ENCODE data around the gene CHCHD10. TPM values are rescaled to one million over a fixed set of nuclear protein-coding genes. Genes with fewer than 3 reads are reported as not detected.

CHCHD10 gene
- total RNA-seq, 1 experiment from 2014 or later, result 43.5 TPM

DNA sequence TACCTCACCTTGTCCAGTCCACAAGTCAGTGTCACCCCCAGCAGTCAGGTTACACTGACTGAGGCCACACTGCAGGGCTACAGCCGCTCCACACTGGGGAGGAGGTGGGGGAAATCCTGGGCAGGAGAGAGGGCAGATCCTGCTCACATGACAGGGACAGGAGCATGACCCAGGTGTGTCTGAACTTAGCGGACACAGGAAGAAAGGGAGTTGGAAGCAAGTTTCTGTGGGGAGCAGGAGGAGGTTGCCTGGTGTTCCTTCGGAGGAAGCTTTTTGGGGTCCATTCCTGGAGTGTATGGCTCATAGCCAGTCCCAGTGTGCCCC is 10.8 kb upstream of the CHCHD10 start:
- Histone ChIP-seq H3K9me3 (ENCODE audit: insufficient read depth, low read depth) (no peaks in the 10 kb centered on the region), H3F3A (ENCODE audit: insufficient read depth, low read depth) (peaks cover 12% of the 10 kb centered on the region; the same call in 1 of the 2 replicates), H3K4me3 (no peak overlapping the region), H3K4me2 (no peak overlapping the region), H2AFZ (no peak overlapping the region), H4K20me1 (ENCODE audit: insufficient read depth) (no peaks in the 10 kb centered on the region), H3K9me2 (ENCODE audit: insufficient read depth) (no peaks in the 10 kb centered on the region), H3K27ac (no peak overlapping the region), H3K79me2 (ENCODE audit: low read depth) (no peaks in the 10 kb centered on the region), H3K4me1 (replicated peaks; ENCODE audit: insufficient read depth) (peaks cover 16% of the 10 kb centered on the region), H3K27me3 (ENCODE audit: insufficient read depth, low read depth) (no peaks in the 10 kb centered on the region), H3K36me3 (ENCODE audit: low read depth) (no peaks in the 10 kb centered on the region)
- POLR2A ChIA-PET (ENCODE audit: unreplicated experiment), result no interaction called here
- no TSS peak for BruUV-seq (replicated peaks)
- intact Hi-C loops (cut with micrococcal nuclease; ENCODE audit: unreplicated experiment), result no loop called here
- no peak for DNase-seq
- CTCF ChIA-PET, result no interaction called here
- TF ChIP-seq, protein P1, sequence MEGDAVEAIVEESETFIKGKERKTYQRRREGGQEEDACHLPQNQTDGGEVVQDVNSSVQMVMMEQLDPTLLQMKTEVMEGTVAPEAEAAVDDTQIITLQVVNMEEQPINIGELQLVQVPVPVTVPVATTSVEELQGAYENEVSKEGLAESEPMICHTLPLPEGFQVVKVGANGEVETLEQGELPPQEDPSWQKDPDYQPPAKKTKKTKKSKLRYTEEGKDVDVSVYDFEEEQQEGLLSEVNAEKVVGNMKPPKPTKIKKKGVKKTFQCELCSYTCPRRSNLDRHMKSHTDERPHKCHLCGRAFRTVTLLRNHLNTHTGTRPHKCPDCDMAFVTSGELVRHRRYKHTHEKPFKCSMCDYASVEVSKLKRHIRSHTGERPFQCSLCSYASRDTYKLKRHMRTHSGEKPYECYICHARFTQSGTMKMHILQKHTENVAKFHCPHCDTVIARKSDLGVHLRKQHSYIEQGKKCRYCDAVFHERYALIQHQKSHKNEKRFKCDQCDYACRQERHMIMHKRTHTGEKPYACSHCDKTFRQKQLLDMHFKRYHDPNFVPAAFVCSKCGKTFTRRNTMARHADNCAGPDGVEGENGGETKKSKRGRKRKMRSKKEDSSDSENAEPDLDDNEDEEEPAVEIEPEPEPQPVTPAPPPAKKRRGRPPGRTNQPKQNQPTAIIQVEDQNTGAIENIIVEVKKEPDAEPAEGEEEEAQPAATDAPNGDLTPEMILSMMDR (conservative IDR thresholded peaks at IDR 0.05), result no peak
- TF ChIP-seq EZH2 (IDR thresholded peaks at IDR 0.05; ENCODE audit: low read depth), result no peak

- Histone ChIP-seq H3K4me2 (no peak overlapping the region), H3K36me3 (ENCODE audit: low read depth) (no peaks in the 10 kb centered on the region), H3K79me2 (ENCODE audit: low read depth) (no peaks in the 10 kb centered on the region), H3K27me3 (ENCODE audit: insufficient read depth, low read depth) (no peaks in the 10 kb centered on the region), H3K27ac (no peak overlapping the region), H4K20me1 (ENCODE audit: insufficient read depth) (no peaks in the 10 kb centered on the region), H2AFZ (no peak overlapping the region), H3K9me2 (ENCODE audit: insufficient read depth) (no peaks in the 10 kb centered on the region), H3K4me3 (no peak overlapping the region), H3K9me3 (ENCODE audit: insufficient read depth, low read depth) (no peaks in the 10 kb centered on the region), H3K4me1 (replicated peaks; ENCODE audit: insufficient read depth) (peaks cover 16% of the 10 kb centered on the region), H3F3A (ENCODE audit: insufficient read depth, low read depth) (peaks cover 17% of the 10 kb centered on the region; the same call in 1 of the 2 replicates)
- TF ChIP-seq, protein P1 (conservative IDR thresholded peaks at IDR 0.05), result no peak
- no peak for TF ChIP-seq EZH2 (IDR thresholded peaks at IDR 0.05; ENCODE audit: low read depth)
- BruUV-seq (replicated peaks), result no TSS peak
- CTCF ChIA-PET, result no interaction called here
- POLR2A ChIA-PET (ENCODE audit: unreplicated experiment), result interaction anchor here (0.6 kb wide), 1 partner anchor 1572 kb away, joined by 3 read pairs; no protein-coding TSS in a partner anchor
- DNase-seq, result no peak
- intact Hi-C loops (cut with micrococcal nuclease; ENCODE audit: unreplicated experiment), result no loop called here
These were observed 10.2 kb upstream of the CHCHD10 start for GRCh38 chr22:23777776-23778576.

GRCh38 chr22:23775779-23776375 is 8.1 kb upstream of the CHCHD10 start:
- H2AFZ ChIP-seq, result no peak overlapping the region
- H3K27ac ChIP-seq, result no peak overlapping the region
- H3F3A ChIP-seq (ENCODE audit: insufficient read depth, low read depth), result peaks cover 22% of the 10 kb centered on the region; the same call in 1 of the 2 replicates
- H3K9me3 ChIP-seq (ENCODE audit: insufficient read depth, low read depth), result no peaks in the 10 kb centered on the region
- intact Hi-C loops (cut with micrococcal nuclease; ENCODE audit: unreplicated experiment), result no loop called here
- H3K79me2 ChIP-seq (ENCODE audit: low read depth), result no peaks in the 10 kb centered on the region
- no peak overlapping the region for H3K4me2 ChIP-seq
- no peaks in the 10 kb centered on the region for H4K20me1 ChIP-seq (ENCODE audit: insufficient read depth)
- ChIA-PET CTCF (interaction anchor here (0.6 kb wide), 1 partner anchor 745 kb away, joined by 4 read pairs; no protein-coding TSS in a partner anchor), POLR2A (ENCODE audit: unreplicated experiment) (no interaction called here)
- no peak for TF ChIP-seq EZH2 (IDR thresholded peaks at IDR 0.05; ENCODE audit: low read depth)
- TF ChIP-seq, protein P1 (conservative IDR thresholded peaks at IDR 0.05), result no peak
- H3K4me1 ChIP-seq (replicated peaks; ENCODE audit: insufficient read depth), result peaks cover 3% of the 10 kb centered on the region; the same call in 1 of the 2 replicates
- no peak overlapping the region for H3K4me3 ChIP-seq
- no TSS peak for BruUV-seq (replicated peaks)
- H3K27me3 ChIP-seq (ENCODE audit: insufficient read depth, low read depth), result no peaks in the 10 kb centered on the region
- no peaks in the 10 kb centered on the region for H3K36me3 ChIP-seq (ENCODE audit: low read depth)
- H3K9me2 ChIP-seq (ENCODE audit: insufficient read depth), result no peaks in the 10 kb centered on the region
- DNase-seq, result no peak

Data from PC-9 (cell line).